H1 (cell line): Measurements from ENCODE around the gene DLX5. TPM values are rescaled to one million over a fixed set of nuclear protein-coding genes. Genes with fewer than 3 reads are reported as not detected.

Experiments
- CTCF ChIA-PET: fragments of 300-600 bp; sonication (Branson Sonifier 250); formaldehyde crosslinking; loops from one replicate; lab custom pipeline; 2021; ENCODE audit not compliant: partially characterized antibody; lab: Charles Lee
- POLR2A ChIA-PET: fragments of 300-600 bp; sonication (Branson Sonifier 250); formaldehyde crosslinking; loops from one replicate; lab custom pipeline; 2021; ENCODE audit warnings: inconsistent platforms; ENCODE audit not compliant: partially characterized antibody; lab: Charles Lee
- DNase-seq, 2 experiments: peaks; one replicate each; pipeline versions ENCODE4 v3.0.0 to v3.0.0-alpha.2; 2010 to 2022; ENCODE audit warnings: low spot score in 2 of 2, low read depth in 1 of 2, mixed read lengths in 1 of 2
- FAIRE-seq: peaks from 2 replicates; lab custom pipeline; 2011; peaks lifted over from hg19 to GRCh38; lab: Jason Lieb, UNC
- H2AFZ ChIP-seq: 2 replicates; pipeline ENCODE4 v1.8.1; 2012; ENCODE audit warnings: low read length, inconsistent platforms
- H2AK5ac ChIP-seq: 2 replicates; pipeline ENCODE4 v1.6.1; 2013; ENCODE audit warnings: low read depth, low read length
- H2BK120ac ChIP-seq: replicated peaks from 2 replicates; pipeline ENCODE3; 2013; ENCODE audit warnings: low read depth, low read length, inconsistent platforms
- H2BK12ac ChIP-seq: 2 replicates; pipeline ENCODE4 v1.6.1; 2013; ENCODE audit warnings: low read depth, low read length
- H2BK15ac ChIP-seq: 2 replicates; pipeline ENCODE4 v1.6.1; 2013; ENCODE audit warnings: low read length
- H2BK20ac ChIP-seq: 2 replicates; pipeline ENCODE4 v1.6.1; 2013; ENCODE audit warnings: low read length
- H2BK5ac ChIP-seq: 2 replicates; pipeline ENCODE4 v1.6.1; 2013; ENCODE audit warnings: low read depth, low read length
- H3K14ac ChIP-seq: 2 replicates; pipeline ENCODE4 v1.6.1; 2013; ENCODE audit warnings: inconsistent platforms; ENCODE audit not compliant: insufficient read length
- H3K18ac ChIP-seq: 2 replicates; pipeline ENCODE4 v1.6.1; 2013; ENCODE audit warnings: low read length; ENCODE audit errors: extremely low read depth
- H3K23ac ChIP-seq: 2 replicates; pipeline ENCODE4 v1.6.1; 2013; ENCODE audit warnings: inconsistent platforms; ENCODE audit not compliant: insufficient read length
- H3K23me2 ChIP-seq: 2 replicates; pipeline ENCODE4 v1.6.1; 2013; ENCODE audit warnings: low read depth, low read length
- H3K27ac ChIP-seq: 2 replicates; pipeline ENCODE4 v1.6.1; 2011; ENCODE audit warnings: low read depth, low read length, inconsistent platforms
- H3K27me3 ChIP-seq, 4 experiments: replicated peaks in 1 of 4; 1 replicate in 1 of 4; 2 replicates in 3 of 4; pipeline versions ENCODE4 v1.6.1 to v1.8.1; 2011 to 2013; ENCODE audit warnings: low read length in 3 of 4, mild to moderate bottlenecking in 3 of 4, inconsistent platforms in 2 of 4, mixed read lengths in 2 of 4, moderate library complexity in 1 of 4; ENCODE audit not compliant: control insufficient read depth in 3 of 4, insufficient read depth in 3 of 4; ENCODE audit errors: extremely low read depth in 1 of 4
- H3K36me3 ChIP-seq, 4 experiments: 2 replicates each; pipeline versions ENCODE4 v1.6.1 to v1.8.1; 2011 to 2013; ENCODE audit warnings: mild to moderate bottlenecking in 4 of 4, low read length in 3 of 4, moderate library complexity in 2 of 4, control low read depth in 1 of 4, inconsistent platforms in 1 of 4; ENCODE audit not compliant: insufficient read depth in 4 of 4, control insufficient read depth in 2 of 4
- H3K4ac ChIP-seq: replicated peaks from 2 replicates; pipeline ENCODE3; 2013; ENCODE audit warnings: low read length, low read depth, mixed read lengths, inconsistent platforms; ENCODE audit not compliant: insufficient read length
- H3K4me1 ChIP-seq, 4 experiments: replicated peaks in 1 of 4; 1 replicate in 1 of 4; 2 replicates in 3 of 4; pipeline versions ENCODE4 v1.6.1 to v1.8.1; 2011 to 2013; ENCODE audit warnings: low read length in 3 of 4, inconsistent platforms in 2 of 4, mixed read lengths in 1 of 4; ENCODE audit not compliant: insufficient read depth in 4 of 4, control insufficient read depth in 3 of 4
- H3K4me2 ChIP-seq, 2 experiments: 2 replicates each; pipeline versions ENCODE4 v1.6.1 to v1.8.1; 2011 to 2013; ENCODE audit warnings: low read depth in 2 of 2, low read length in 2 of 2, control low read depth in 1 of 2, inconsistent platforms in 1 of 2, mild to moderate bottlenecking in 1 of 2; ENCODE audit not compliant: insufficient read depth in 1 of 2
- H3K4me3 ChIP-seq, 4 experiments: fragments of 200-600, 300-600 bp in 1 of 4; sonication (generic), shearing (Covaris generic), sonication (Bioruptor Twin) in 1 of 4; 2 replicates each; pipeline versions ENCODE4 v1.5.1 to v1.8.1; 2011 to 2016; ENCODE audit warnings: low read length in 4 of 4, low read depth in 3 of 4, control low read depth in 2 of 4, inconsistent platforms in 2 of 4, mild to moderate bottlenecking in 2 of 4, mixed read lengths in 1 of 4, moderate library complexity in 1 of 4; ENCODE audit not compliant: insufficient read depth in 2 of 4; ENCODE audit errors: extremely low read depth in 1 of 4
- H3K56ac ChIP-seq: replicated peaks from 2 replicates; pipeline ENCODE3; 2013; ENCODE audit warnings: low read depth, mild to moderate bottlenecking, mixed read lengths, low read length, inconsistent platforms; ENCODE audit not compliant: insufficient read length
- H3K79me1 ChIP-seq: 2 replicates; pipeline ENCODE4 v1.6.1; 2013; ENCODE audit warnings: low read depth, low read length, control low read depth
- H3K79me2 ChIP-seq, 2 experiments: 2 replicates each; pipeline versions ENCODE4 v1.6.1 to v1.8.1; 2012 to 2013; ENCODE audit warnings: low read length in 2 of 2, mild to moderate bottlenecking in 2 of 2, inconsistent platforms in 1 of 2; ENCODE audit not compliant: insufficient read depth in 2 of 2, control insufficient read depth in 1 of 2
- H3K9ac ChIP-seq, 4 experiments: replicated peaks in 1 of 4; 1 replicate in 1 of 4; 2 replicates in 3 of 4; pipeline versions ENCODE4 v1.6.1 to v1.8.1; 2011 to 2013; ENCODE audit warnings: low read depth in 3 of 4, low read length in 3 of 4, control low read depth in 2 of 4, mild to moderate bottlenecking in 2 of 4, moderate library complexity in 2 of 4, inconsistent platforms in 1 of 4; ENCODE audit errors: extremely low read depth in 1 of 4
- H3K9me3 ChIP-seq, 2 experiments: 2 replicates each; pipeline versions ENCODE4 v1.6.1 to v1.8.1; 2012 to 2013; ENCODE audit warnings: mild to moderate bottlenecking in 2 of 2, moderate library complexity in 2 of 2, control low read depth in 1 of 2, inconsistent platforms in 1 of 2, low read depth in 1 of 2, low read length in 1 of 2, mixed read lengths in 1 of 2; ENCODE audit not compliant: insufficient read depth in 2 of 2
- H4K20me1 ChIP-seq, 2 experiments: replicated peaks in 1 of 2; 2 replicates each; pipeline versions ENCODE3 to v1.8.1; 2011 to 2013; ENCODE audit warnings: inconsistent platforms in 2 of 2, low read length in 2 of 2, mild to moderate bottlenecking in 1 of 2; ENCODE audit not compliant: insufficient read depth in 2 of 2, control insufficient read depth in 1 of 2
- H4K5ac ChIP-seq: 2 replicates; pipeline ENCODE4 v1.6.1; 2013; ENCODE audit warnings: low read length, low read depth, mixed read lengths, inconsistent platforms; ENCODE audit not compliant: insufficient read length
- H4K8ac ChIP-seq: 2 replicates; pipeline ENCODE4 v1.8.0; 2013; ENCODE audit warnings: mild to moderate bottlenecking, moderate library complexity, low read length, inconsistent platforms; ENCODE audit not compliant: insufficient read depth; ENCODE audit errors: extremely low read depth
- H4K91ac ChIP-seq: replicated peaks from 2 replicates; pipeline ENCODE3; 2013; ENCODE audit warnings: low read length, mixed read lengths, inconsistent platforms; ENCODE audit not compliant: insufficient read length
- CBX8 ChIP-seq: fragments of 300-800, 300-1000 bp; sonication (generic); IDR thresholded peaks from 2 replicates; pipeline ENCODE4 v1.7.1; 2016; ENCODE audit warnings: low read depth, low read length, borderline replicate concordance
- CREB1 ChIP-seq: IDR thresholded peaks from 2 replicates; pipeline ENCODE4 v1.6.1; 2012; ENCODE audit warnings: inconsistent platforms
- EZH2 ChIP-seq: fragments of 200-600 bp; sonication (generic); IDR thresholded peaks from 2 replicates; pipeline ENCODE4 v1.7.1; 2012; ENCODE audit warnings: low read depth, mild to moderate bottlenecking, moderate library complexity, low read length, inconsistent platforms; ENCODE audit not compliant: severe bottlenecking
- KDM5A ChIP-seq: fragments of 200-600 bp; IDR thresholded peaks from 2 replicates; pipeline ENCODE4 v1.7.1; 2012; ENCODE audit warnings: mild to moderate bottlenecking, low read length, inconsistent platforms, mixed read lengths
- RNF2 ChIP-seq: fragments of 200-900, 300-1000 bp; sonication (generic); IDR thresholded peaks from 2 replicates; pipeline ENCODE4 v1.7.1; 2016; ENCODE audit warnings: borderline replicate concordance, low read depth, mild to moderate bottlenecking, antibody characterized with exemption, low read length; ENCODE audit not compliant: poor library complexity, severe bottlenecking; ENCODE audit errors: missing control alignments
- SAP30 ChIP-seq: fragments of 300-600 bp; sonication (generic); IDR thresholded peaks from 2 replicates; pipeline ENCODE4 v1.7.1; 2012; ENCODE audit warnings: low read length, moderate library complexity, mild to moderate bottlenecking, inconsistent platforms; ENCODE audit not compliant: insufficient read depth, insufficient replicate concordance
- SIX5 ChIP-seq: IDR thresholded peaks from 2 replicates; pipeline ENCODE4 v1.6.1; 2011; ENCODE audit warnings: mild to moderate bottlenecking, low read depth, low read length
- SP4 ChIP-seq: IDR thresholded peaks from 2 replicates; pipeline ENCODE4 v1.6.1; 2012; ENCODE audit warnings: low read length, inconsistent platforms
- SUZ12 ChIP-seq: fragments of 200-600 bp; sonication (generic); IDR thresholded peaks from 2 replicates; pipeline ENCODE4 v1.6.1; 2012; ENCODE audit warnings: mild to moderate bottlenecking, inconsistent platforms, low read length, moderate library complexity, mixed read lengths
- TAF1 ChIP-seq: IDR thresholded peaks from 2 replicates; pipeline ENCODE4 v1.6.1; 2011; ENCODE audit warnings: mild to moderate bottlenecking, low read depth, low read length
- WGBS, 2 experiments: shearing (Covaris generic) in 1 of 2; methylation state at CpG; one replicate each; pipeline versions ENCODE4 v1.1.6 to v1.1.7; 2013 to 2015; ENCODE audit warnings: low lambda C conversion rate in 2 of 2, mixed read lengths in 2 of 2, inconsistent platforms in 1 of 2, low coverage in 1 of 2, missing lambda C conversion rate in 1 of 2; ENCODE audit not compliant: insufficient replicate concordance in 2 of 2, insufficient coverage in 1 of 2, insufficient read length in 1 of 2; ENCODE audit errors: extremely low coverage in 1 of 2, missing lambda C conversion rate in 1 of 2; 5-methylcytosine and 5-hydroxymethylcytosine counted together
- polyA plus RNA-seq, 7 experiments: library from polyadenylated mRNA; depleted of rRNA in 3 of 7; stranded (reverse) in 5 of 7; unstranded in 2 of 7; fragments of >200 nt in 5 of 7; fragments of 200-250 nt in 2 of 7; gene quantifications; 1 replicate in 5 of 7; 2 replicates in 1 of 7; 4 replicates in 1 of 7; pipeline versions ENCODE4 v1.2.1 to v1.2.3, GENCODE V29; 2011 to 2013; ENCODE audit warnings: missing spikeins in 2 of 7, mixed read lengths in 2 of 7
- total RNA-seq: library from RNA; stranded (reverse); fragmentation: NEBNext Ultra II Directional; extraction: Animal tissue kit (Norgen Biotek cat#: 25700); gene quantifications from 2 replicates; pipeline ENCODE4 v1.2.1, GENCODE V29; 2021

DLX5 gene
- total and polyA plus RNA-seq, 2 of the 8 experiments (the other 6 are each of a cell fraction or from before 2014, with no cell fraction given) = not detected

GRCh38 chr7:97003262-97004246 is 21.1 kb downstream of the DLX5 start:
- Histone ChIP-seq H3K79me2 (no peaks in the 10 kb centered on the region), H4K91ac (no peak overlapping the region), H4K8ac (no peak overlapping the region; the same call in 1 of the 2 replicates), H2BK12ac (no peak overlapping the region), H3K4ac (no peak overlapping the region), H3K4me3 (no peak overlapping the region), H3K23ac (no peak overlapping the region), H3K14ac (no peak overlapping the region), H2AFZ (no peak overlapping the region), H2BK120ac (no peak overlapping the region), H3K18ac (no peak overlapping the region), H4K5ac (no peak overlapping the region), H4K20me1 (peaks cover 9 to 40% of the 10 kb centered on the region in 2 experiments), H3K27ac (no peak overlapping the region), H3K4me2 (peak overlapping the region in 1 of 2 experiments; percentile 65; a peak in 1 of 4 replicates), H2AK5ac (no peak overlapping the region), H3K9me3 (no peaks in the 10 kb centered on the region), H3K27me3 (peaks cover 72 to 95% (median 88%) of the 10 kb centered on the region in 4 experiments), H3K36me3 (peaks cover 0 to 2% (median 0%) of the 10 kb centered on the region in 4 experiments; a peak in 1 of 8 replicates), H3K79me1 (no peaks in the 10 kb centered on the region; the same call in 1 of the 2 replicates), H2BK15ac (no peak overlapping the region), H2BK20ac (no peak overlapping the region), H3K4me1 (peaks cover 14 to 36% (median 23%) of the 10 kb centered on the region in 4 experiments), H3K23me2 (peaks cover 3% of the 10 kb centered on the region; the same call in 1 of the 2 replicates), H3K56ac (no peak overlapping the region), H3K9ac (no peak overlapping the region), H2BK5ac (no peak overlapping the region)
- POLR2A ChIA-PET = interaction anchor here (1.0 to 1.4 kb wide), 6 partner anchors 10 to 17 kb away, joined by 3 to 5 read pairs (median 4); no protein-coding TSS in a partner anchor
- 6% methylated on average over 48 of the region's 49 CpGs; no CpG with 5 or more reads in 1 of the 2 experiments for WGBS, 2 experiments
- DNase-seq (peak in 1 of 2 experiments; percentile 61), FAIRE-seq (no peak)
- CTCF ChIA-PET = interaction anchor here (0.9 to 12.6 kb wide), 4 partner anchors 11 to 24 kb away, joined by 3 to 150 read pairs (median 6); partner anchors contain the start of gene DLX5
- TF ChIP-seq SP4 (no peak), KDM5A (no peak), SIX5 (no peak), CBX8 (peak; percentile 75; the same call in 1 of the 2 replicates), SAP30 (no peak), CREB1 (no peak), EZH2 (peak; percentile 85), SUZ12 (peak; percentile 79), RNF2 (peak; percentile 73), TAF1 (no peak)
